GM23338 (cell line): ENCODE results near the gene FOXJ1. TPM values are rescaled to one million over a fixed set of nuclear protein-coding genes. Genes with fewer than 3 reads are reported as not detected.

ENCODE experiments used
- ATAC-seq: fragments of 200-7000 bp; cut with Tn5 transposase; 3 replicates; pipeline ENCODE4 v1.9.1; 2020
- DNase-seq: peaks from one replicate; pipeline ENCODE4 v3.0.0-alpha.2; 2015; ENCODE audit warnings: low spot score
- H2AFZ ChIP-seq: fragments of 200-600 bp; sonication (generic); 2 replicates; pipeline ENCODE4 v1.8.0; 2016; ENCODE audit warnings: antibody characterized with exemption, mild to moderate bottlenecking, moderate library complexity
- H3F3A ChIP-seq: fragments of 200-600 bp; sonication (generic); replicated peaks from 2 replicates; pipeline ENCODE4 v1.8.0; 2017; ENCODE audit warnings: antibody characterized with exemption, mixed run types, low read depth
- H3K27ac ChIP-seq: fragments of 200-600 bp; sonication (generic); 2 replicates; pipeline ENCODE4 v1.6.1; 2016; ENCODE audit warnings: low read depth
- H3K27me3 ChIP-seq: fragments of 200-600 bp; sonication (generic); 2 replicates; pipeline ENCODE4 v1.8.0; 2016; ENCODE audit warnings: mild to moderate bottlenecking, mixed run types, moderate library complexity; ENCODE audit not compliant: insufficient read depth
- H3K36me3 ChIP-seq: fragments of 200-600 bp; sonication (generic); 2 replicates; pipeline ENCODE4 v1.8.0; 2016; ENCODE audit warnings: mild to moderate bottlenecking; ENCODE audit not compliant: insufficient read depth
- H3K4me1 ChIP-seq: fragments of 200-600 bp; sonication (generic); 2 replicates; pipeline ENCODE4 v1.8.0; 2016; ENCODE audit warnings: mild to moderate bottlenecking, moderate library complexity; ENCODE audit not compliant: insufficient read depth
- H3K4me2 ChIP-seq: fragments of 200-600 bp; sonication (generic); 2 replicates; pipeline ENCODE4 v1.7.1; 2017; ENCODE audit warnings: mixed run types
- H3K4me3 ChIP-seq: fragments of 200-600 bp; sonication (generic); 2 replicates; pipeline ENCODE4 v1.6.1; 2016; ENCODE audit warnings: mixed run types
- H3K79me2 ChIP-seq: fragments of 200-600 bp; sonication (generic); replicated peaks from 2 replicates; pipeline ENCODE4 v1.8.0; 2017; ENCODE audit warnings: mild to moderate bottlenecking; ENCODE audit not compliant: insufficient read depth
- H3K9me2 ChIP-seq: fragments of 200-600 bp; sonication (generic); 2 replicates; pipeline ENCODE4 v1.8.0; 2017; ENCODE audit not compliant: insufficient read depth
- H4K20me1 ChIP-seq: fragments of 200-600 bp; sonication (generic); replicated peaks from 2 replicates; pipeline ENCODE4 v1.8.0; 2017; ENCODE audit warnings: mild to moderate bottlenecking; ENCODE audit not compliant: insufficient read depth
- H3K27ac Mint-ChIP-seq: 2 replicates; pipeline ENCODE4 v1.8.0; 2020; ENCODE audit warnings: inconsistent platforms, mild to moderate bottlenecking, moderate library complexity, mixed read lengths
- H3K27me3 Mint-ChIP-seq: 3 replicates; pipeline ENCODE4 v1.8.0; 2022; ENCODE audit warnings: low read depth, mild to moderate bottlenecking, moderate library complexity, mixed read lengths, inconsistent platforms; ENCODE audit not compliant: insufficient read depth, poor library complexity
- H3K36me3 Mint-ChIP-seq: 3 replicates; pipeline ENCODE4 v1.8.0; 2021; ENCODE audit warnings: low read depth, mild to moderate bottlenecking, inconsistent platforms, moderate library complexity, mixed read lengths
- H3K4me1 Mint-ChIP-seq: 3 replicates; pipeline ENCODE4 v1.8.0; 2020; ENCODE audit warnings: mild to moderate bottlenecking, inconsistent platforms, mixed read lengths
- H3K4me3 Mint-ChIP-seq: 3 replicates; pipeline ENCODE4 v1.8.0; 2021; ENCODE audit warnings: moderate library complexity, mild to moderate bottlenecking, inconsistent platforms, mixed read lengths
- H3K9me3 Mint-ChIP-seq: 3 replicates; pipeline ENCODE4 v1.8.0; 2020; ENCODE audit warnings: moderate library complexity, mild to moderate bottlenecking, inconsistent platforms, mixed read lengths
- CREB1 ChIP-seq: fragments of 250-450 bp; sonication (Bioruptor Pico); IDR thresholded peaks from 2 replicates; pipeline ENCODE4 v1.5.0; 2020; ENCODE audit warnings: low read depth, mild to moderate bottlenecking, moderate library complexity
- ETS1 ChIP-seq: IDR thresholded peaks from 2 replicates; pipeline ENCODE4 v1.6.1; 2016; ENCODE audit warnings: antibody characterized with exemption
- EZH2phosphoT487 ChIP-seq: fragments of 200-600 bp; sonication (generic); IDR thresholded peaks from one replicate; pipeline ENCODE4 v1.8.1; 2018; ENCODE audit warnings: antibody characterized with exemption; ENCODE audit not compliant: unreplicated experiment
- JUNB ChIP-seq: IDR thresholded peaks from one replicate; pipeline ENCODE4 v1.6.1; 2016; ENCODE audit warnings: antibody characterized with exemption; ENCODE audit not compliant: unreplicated experiment
- NANOG ChIP-seq: IDR thresholded peaks from 2 replicates; pipeline ENCODE4 v1.6.1; 2016; ENCODE audit warnings: antibody characterized with exemption, borderline replicate concordance
- STAT1 ChIP-seq: IDR thresholded peaks from one replicate; pipeline ENCODE4 v1.6.1; 2016; ENCODE audit warnings: antibody characterized with exemption; ENCODE audit not compliant: unreplicated experiment
- ZNF114 ChIP-seq: fragments of 250-450 bp; sonication (Bioruptor Pico); IDR thresholded peaks from 2 replicates; pipeline ENCODE4 v1.5.0; 2020; ENCODE audit warnings: mild to moderate bottlenecking, moderate library complexity
- ZNF331 ChIP-seq: fragments of 250-450 bp; sonication (Bioruptor Pico); IDR thresholded peaks from 2 replicates; pipeline ENCODE4 v1.5.0; 2020; ENCODE audit warnings: low read depth, mild to moderate bottlenecking, moderate library complexity
- polyA plus RNA-seq: library from polyadenylated mRNA; unstranded; fragments of >200 nt; fragmentation: Nextera tagmentation; extraction: Ambion mirVana; gene quantifications from 2 replicates; pipeline ENCODE4 v1.2.1, GENCODE V29; 2016
- total RNA-seq: library from RNA; depleted of rRNA; stranded (reverse); fragments of >200 nt; shearing (Covaris generic); gene quantifications from 2 replicates; pipeline ENCODE4 v1.2.3, GENCODE V29; 2014
- TF ChIP-seq, protein P1 (sequence below), 2 experiments: fragments of 200-600 bp in 1 of 2; sonication (generic) in 1 of 2; conservative IDR thresholded peaks; 2 replicates each; pipeline versions ENCODE4 v1.5.1 to v1.6.1; 2016 to 2017; ENCODE audit warnings: antibody characterized with exemption in 2 of 2, low read depth in 2 of 2, mild to moderate bottlenecking in 2 of 2, moderate library complexity in 1 of 2
- TF ChIP-seq, protein P2 (sequence below): IDR thresholded peaks from one replicate; pipeline ENCODE4 v1.6.1; 2018; ENCODE audit warnings: antibody characterized with exemption; ENCODE audit not compliant: unreplicated experiment

FOXJ1 gene
- total and polyA plus RNA-seq, 2 experiments from 2014 or later: 2.3 to 12.3 TPM

DNA sequence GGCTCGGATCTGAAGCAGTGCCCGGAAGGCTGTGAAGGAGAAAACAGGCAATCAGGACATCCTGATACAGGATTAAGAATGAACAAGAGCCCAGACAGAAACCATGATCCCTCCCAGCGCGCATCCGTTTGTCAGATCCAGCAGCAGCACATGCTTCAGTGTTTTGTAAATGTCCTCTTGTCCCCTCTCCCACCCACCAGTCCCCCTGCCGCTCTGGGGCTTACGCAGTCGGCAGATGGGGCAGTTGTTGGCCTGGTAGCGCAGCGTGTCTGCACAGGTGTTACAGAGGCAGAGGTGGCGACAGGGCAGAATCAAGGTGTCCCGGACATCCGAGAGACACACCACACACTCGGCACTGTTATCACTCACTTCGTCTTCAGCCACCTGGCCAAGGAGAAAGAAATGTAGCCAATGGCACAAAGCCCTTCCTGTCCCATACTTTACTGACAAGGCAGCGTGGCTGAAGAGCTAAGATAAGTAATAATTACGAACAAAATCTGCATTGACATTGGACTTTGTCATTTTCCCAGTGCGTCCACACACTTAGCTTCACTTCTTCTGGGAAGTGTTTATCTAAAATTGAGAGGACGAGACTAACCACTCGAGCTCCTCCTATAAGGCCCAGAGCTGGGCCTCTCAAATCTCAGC, 20.7 kb upstream of the FOXJ1 start:
- H3K27ac Mint-ChIP-seq: no peak overlapping the region
- H3K36me3 ChIP-seq: no peaks in the 10 kb centered on the region
- H3K4me2 ChIP-seq: no peak overlapping the region
- no peaks in the 10 kb centered on the region for H3K27me3 ChIP-seq
- no peak overlapping the region for H3K4me3 ChIP-seq
- H2AFZ ChIP-seq: no peak overlapping the region
- H3K4me1 Mint-ChIP-seq: peaks cover 25% of the 10 kb centered on the region
- peaks cover 3% of the 10 kb centered on the region; the same call in 1 of the 3 replicates for H3K36me3 Mint-ChIP-seq
- no peak for ATAC-seq
- peaks cover 8% of the 10 kb centered on the region; the same call in 1 of the 2 replicates for H3F3A ChIP-seq
- H3K4me1 ChIP-seq: peaks cover 14% of the 10 kb centered on the region
- H3K27me3 Mint-ChIP-seq: peaks cover 3% of the 10 kb centered on the region
- no peaks in the 10 kb centered on the region for H3K79me2 ChIP-seq
- no peaks in the 10 kb centered on the region for H3K9me2 ChIP-seq
- TF ChIP-seq CREB1 (CRISPR knock-in tag) (no peak), NANOG (no peak), ETS1 (no peak), EZH2phosphoT487 (no peak), JUNB (no peak), ZNF331 (CRISPR knock-in tag) (no peak), ZNF114 (CRISPR knock-in tag) (no peak), STAT1 (no peak)
- TF ChIP-seq, protein P1, sequence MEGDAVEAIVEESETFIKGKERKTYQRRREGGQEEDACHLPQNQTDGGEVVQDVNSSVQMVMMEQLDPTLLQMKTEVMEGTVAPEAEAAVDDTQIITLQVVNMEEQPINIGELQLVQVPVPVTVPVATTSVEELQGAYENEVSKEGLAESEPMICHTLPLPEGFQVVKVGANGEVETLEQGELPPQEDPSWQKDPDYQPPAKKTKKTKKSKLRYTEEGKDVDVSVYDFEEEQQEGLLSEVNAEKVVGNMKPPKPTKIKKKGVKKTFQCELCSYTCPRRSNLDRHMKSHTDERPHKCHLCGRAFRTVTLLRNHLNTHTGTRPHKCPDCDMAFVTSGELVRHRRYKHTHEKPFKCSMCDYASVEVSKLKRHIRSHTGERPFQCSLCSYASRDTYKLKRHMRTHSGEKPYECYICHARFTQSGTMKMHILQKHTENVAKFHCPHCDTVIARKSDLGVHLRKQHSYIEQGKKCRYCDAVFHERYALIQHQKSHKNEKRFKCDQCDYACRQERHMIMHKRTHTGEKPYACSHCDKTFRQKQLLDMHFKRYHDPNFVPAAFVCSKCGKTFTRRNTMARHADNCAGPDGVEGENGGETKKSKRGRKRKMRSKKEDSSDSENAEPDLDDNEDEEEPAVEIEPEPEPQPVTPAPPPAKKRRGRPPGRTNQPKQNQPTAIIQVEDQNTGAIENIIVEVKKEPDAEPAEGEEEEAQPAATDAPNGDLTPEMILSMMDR (conservative IDR thresholded peaks at IDR 0.05; ENCODE audit: low read depth in 2 of 2): no peak
- TF ChIP-seq, protein P2, sequence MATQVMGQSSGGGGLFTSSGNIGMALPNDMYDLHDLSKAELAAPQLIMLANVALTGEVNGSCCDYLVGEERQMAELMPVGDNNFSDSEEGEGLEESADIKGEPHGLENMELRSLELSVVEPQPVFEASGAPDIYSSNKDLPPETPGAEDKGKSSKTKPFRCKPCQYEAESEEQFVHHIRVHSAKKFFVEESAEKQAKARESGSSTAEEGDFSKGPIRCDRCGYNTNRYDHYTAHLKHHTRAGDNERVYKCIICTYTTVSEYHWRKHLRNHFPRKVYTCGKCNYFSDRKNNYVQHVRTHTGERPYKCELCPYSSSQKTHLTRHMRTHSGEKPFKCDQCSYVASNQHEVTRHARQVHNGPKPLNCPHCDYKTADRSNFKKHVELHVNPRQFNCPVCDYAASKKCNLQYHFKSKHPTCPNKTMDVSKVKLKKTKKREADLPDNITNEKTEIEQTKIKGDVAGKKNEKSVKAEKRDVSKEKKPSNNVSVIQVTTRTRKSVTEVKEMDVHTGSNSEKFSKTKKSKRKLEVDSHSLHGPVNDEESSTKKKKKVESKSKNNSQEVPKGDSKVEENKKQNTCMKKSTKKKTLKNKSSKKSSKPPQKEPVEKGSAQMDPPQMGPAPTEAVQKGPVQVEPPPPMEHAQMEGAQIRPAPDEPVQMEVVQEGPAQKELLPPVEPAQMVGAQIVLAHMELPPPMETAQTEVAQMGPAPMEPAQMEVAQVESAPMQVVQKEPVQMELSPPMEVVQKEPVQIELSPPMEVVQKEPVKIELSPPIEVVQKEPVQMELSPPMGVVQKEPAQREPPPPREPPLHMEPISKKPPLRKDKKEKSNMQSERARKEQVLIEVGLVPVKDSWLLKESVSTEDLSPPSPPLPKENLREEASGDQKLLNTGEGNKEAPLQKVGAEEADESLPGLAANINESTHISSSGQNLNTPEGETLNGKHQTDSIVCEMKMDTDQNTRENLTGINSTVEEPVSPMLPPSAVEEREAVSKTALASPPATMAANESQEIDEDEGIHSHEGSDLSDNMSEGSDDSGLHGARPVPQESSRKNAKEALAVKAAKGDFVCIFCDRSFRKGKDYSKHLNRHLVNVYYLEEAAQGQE: no peak
- H4K20me1 ChIP-seq: no peaks in the 10 kb centered on the region
- no peaks in the 10 kb centered on the region for H3K9me3 Mint-ChIP-seq
- H3K27ac ChIP-seq: no peak overlapping the region
- no peak for DNase-seq
- H3K4me3 Mint-ChIP-seq: no peak overlapping the region
